Non-pigmented ciliary epithelial cell (primary cell): Measurements from ENCODE around the gene IL13RA1.
"Not testable (repeated sequence)": the region's sequence is repeated elsewhere in the genome, so short reads cannot be mapped to it uniquely, and the experiment has no call there.

Experiments used
- DNase-seq: peaks from one replicate; pipeline ENCODE4 v3.0.0-alpha.2; 2010; ENCODE audit warnings: low read depth

Gene IL13RA1

DNA sequence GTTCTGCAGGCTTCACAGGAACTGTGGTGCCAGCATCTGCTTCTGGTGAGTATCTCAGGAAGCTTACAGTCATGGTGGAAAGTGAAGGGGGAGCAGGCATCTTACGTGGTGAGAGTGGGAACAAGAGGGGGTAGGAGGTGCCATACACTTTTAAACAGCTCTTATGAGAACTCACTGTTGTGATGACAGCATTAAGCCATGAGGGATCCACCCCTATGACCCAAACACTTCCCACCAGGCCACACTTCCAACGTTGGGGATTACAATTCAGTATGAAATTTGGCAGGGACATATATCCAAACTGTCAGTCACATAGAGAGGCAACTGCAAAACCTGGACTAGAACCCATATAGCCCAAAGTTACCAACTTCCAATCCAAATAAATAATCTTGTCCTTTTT is 53.1 kb downstream of the IL13RA1 start:
- DNase-seq, result no peak

DNA sequence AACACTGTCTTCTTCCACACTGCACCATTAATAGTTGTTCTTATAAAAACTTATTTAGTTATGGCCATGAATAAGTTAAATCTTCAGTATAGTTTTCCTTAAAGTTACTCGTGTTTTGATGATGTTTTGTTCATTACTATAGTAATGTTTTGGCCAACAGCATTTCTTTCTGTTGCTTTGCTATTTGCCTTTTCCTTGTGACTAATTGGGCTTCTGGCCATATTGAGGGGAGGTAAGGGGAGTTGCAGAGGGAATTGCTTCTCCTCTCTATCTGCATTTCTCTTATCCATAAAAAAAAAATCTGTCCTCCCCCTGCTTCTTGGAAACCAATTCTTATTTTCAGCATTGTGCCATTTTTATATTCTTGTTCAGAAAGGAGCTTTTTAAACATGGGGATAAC is 53.5 kb downstream of the IL13RA1 start:
- DNase-seq, result no peak

DNA sequence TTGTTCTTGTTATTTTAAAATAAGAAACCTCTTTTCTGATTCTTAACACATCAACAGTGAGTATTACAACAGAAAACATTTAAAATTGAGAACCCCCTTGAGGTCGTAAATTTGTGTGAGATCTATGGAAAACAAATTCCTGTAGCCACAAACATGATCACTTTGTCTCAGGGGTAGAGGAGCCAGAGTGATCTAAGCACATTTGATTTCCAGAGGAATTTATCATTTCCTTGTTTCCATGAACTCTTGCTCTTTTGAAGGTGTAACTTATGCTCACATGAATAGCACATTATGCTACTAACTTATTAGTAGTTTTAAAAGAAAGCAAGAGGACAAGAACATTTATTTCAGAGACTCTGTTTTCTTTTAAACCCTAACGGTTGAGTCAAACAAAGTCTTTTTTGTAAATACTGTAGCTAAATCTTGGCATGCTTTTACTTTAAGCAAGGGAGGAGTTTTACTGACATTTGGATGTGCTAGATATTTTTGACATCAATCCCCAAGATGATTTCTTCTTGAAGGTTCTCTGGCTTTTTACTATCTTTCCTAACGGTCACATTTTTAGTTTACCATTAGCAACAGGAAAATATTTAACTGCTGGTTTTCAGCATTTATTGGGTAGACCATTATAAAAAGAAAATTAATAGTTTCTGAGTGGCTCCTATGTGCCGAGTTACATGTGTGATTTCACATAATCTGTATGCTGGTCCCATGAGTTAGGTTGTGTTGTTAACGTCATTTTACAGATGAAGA is 68.3 kb downstream of the IL13RA1 start:
- DNase-seq, result no peak

DNA sequence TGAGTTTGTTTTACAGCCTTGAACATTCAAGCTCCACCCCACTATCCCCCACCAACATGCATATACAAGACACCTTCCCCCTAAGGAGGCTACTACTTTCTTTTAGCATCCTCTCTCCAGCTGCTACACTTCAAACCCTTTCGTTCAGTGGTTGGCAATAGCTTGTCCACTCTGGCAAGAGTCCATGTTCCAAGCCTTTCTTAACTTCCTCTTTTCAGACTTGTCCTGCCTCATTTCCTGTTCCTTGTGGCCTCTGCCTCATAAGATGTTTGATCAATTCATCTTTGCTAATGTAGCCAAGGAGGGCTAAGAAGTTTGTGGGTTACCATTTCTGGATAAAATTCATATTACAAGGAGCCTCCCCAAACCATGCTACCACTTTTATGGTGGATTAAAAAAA is 75.5 kb downstream of the IL13RA1 start:
- DNase-seq, result no peak

DNA sequence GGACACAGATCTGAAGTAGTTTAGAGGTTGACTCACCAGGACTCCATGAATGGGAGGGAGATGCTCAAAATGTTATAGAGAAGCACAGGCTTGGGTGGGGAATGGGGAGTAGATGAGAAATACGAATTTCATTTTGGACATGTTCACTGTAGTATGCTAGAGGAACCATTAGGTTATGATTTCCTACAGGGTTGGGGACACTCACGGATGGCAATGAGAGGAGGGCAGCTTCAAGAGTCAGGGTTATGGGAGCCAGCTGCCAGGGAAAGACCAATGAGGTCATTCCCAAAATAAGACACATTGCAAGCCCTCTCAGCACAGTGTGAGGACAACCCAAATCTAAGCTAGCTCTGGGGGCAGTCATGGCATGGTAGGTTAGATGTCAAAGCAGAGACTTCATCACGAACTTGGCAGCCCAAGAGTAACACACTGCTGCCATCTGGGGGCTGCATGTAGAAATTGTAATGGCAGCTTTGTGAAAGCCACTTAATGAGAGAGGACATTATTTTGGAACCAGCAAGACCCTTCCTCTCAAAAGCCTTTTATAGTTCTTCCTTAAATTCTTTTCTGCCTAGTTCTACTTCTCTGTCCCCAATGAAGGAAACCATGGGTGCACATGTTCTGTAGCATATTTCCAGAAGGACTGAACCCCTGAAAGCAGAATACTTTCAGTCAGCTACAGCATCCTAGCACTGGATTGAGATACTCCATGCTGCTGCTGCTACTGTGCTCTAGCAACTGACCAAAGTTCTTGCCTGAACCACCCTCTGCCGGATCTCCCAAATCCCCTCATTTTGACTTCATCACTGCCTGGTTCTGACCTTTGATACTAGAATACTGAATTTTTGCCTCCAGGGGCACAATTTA is 80.0 kb downstream of the IL13RA1 start:
- no peak for DNase-seq

DNA sequence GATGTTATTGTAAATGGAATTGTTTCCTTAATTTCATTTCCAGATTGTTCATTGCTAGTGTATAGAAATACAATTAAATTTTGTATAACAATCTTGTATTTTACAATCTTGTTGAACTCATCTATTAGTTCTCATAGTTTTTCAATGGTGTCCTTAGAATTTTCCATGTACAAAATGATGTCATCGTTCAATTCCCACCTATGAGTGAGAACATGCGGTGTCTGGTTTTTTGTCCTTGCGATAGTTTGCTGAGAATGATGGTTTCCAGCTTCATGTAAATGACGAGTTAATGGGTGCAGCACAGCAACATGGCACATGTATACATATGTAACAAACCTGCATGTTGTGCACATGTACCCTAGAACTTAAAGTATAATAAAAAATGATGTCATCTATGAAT is 89.9 kb downstream of the IL13RA1 start:
- DNase-seq, result not testable (repeated sequence)

DNA sequence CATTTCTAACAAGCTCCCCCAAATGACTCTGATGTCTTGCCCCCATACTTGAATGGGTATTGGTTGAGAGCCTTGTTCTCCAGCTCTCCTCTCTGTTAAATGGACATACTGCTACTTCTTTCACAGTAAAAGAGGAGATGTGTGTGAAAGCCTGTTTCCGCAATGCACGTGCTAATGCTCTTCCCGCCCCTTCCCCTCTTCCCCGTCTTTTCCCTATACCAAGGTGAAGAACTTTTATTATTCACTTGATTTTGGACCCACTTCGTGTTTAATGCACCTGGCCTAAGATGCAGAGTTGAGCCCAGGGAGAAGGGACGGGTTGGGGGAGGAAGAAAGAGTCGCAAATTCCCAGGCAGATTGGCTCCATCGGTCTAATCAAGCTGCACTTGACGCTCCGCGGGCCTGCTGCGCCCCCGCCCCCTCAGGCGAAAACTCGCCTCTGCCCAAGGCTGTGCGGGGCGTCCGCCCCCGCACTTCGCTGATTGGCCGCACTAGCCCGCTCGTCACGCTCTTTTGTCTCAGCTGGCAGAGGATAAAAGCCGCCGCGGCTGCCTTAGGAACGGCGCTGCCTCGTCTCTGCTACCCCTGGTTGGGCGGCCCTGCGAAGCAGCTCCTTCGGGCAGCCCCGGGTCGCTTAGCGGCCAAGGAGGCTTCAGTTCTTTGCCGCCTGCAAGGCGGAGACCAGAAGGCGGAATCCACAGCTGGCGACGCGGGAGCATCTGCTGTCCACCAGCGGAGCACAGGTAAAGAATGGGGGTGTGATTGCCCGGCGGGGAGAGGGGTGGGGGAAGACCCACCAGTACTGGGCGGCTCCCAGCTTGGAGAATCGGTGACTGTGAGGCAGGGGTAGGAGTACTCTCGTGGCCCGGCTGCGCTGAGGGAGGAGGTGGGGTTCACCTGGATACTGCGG is 96.1 kb downstream of the IL13RA1 start, which contains the start of gene ZCCHC12:
TSS of gene ZCCHC12 (plus strand) at position 562 of the 910 bp plus-strand sequence. CDS start 1,421 bp downstream, outside the sequence.
- DNase-seq, result no peak

DNA sequence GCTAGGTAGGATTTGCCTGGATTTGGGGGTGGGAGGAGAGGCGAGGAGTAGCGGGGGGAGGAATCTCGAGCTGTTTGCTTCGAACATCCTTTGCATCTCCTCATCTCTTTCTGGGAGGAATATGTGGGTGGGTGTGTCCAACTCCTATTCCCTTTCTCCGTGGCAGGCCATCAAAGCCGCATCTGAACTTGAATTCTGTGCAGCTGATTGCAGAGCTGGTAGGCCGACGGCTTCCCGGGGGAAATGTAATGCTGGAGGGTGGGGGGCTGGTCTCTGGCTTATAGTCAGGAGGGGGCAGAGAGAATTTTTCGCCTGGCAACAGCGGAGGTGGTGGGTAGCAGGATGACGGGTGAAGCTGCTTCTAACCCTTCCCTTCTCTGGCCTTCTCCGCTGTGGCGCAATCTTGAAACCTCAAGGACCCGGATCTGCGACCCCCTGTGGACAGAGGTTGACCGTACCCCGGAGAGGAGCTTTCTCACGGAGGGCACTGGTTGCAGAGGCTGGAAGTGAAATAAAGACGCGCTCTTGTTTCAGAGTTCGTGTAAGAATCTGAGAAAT is 96.8 kb downstream of the IL13RA1 start:
- no peak for DNase-seq

DNA sequence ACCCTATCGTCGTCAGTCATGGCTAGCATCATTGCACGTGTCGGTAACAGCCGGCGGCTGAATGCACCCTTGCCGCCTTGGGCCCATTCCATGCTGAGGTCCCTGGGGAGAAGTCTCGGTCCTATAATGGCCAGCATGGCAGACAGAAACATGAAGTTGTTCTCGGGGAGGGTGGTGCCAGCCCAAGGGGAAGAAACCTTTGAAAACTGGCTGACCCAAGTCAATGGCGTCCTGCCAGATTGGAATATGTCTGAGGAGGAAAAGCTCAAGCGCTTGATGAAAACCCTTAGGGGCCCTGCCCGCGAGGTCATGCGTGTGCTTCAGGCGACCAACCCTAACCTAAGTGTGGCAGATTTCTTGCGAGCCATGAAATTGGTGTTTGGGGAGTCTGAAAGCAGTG is 97.8 kb downstream of the IL13RA1 start:
- DNase-seq, result no peak

DNA sequence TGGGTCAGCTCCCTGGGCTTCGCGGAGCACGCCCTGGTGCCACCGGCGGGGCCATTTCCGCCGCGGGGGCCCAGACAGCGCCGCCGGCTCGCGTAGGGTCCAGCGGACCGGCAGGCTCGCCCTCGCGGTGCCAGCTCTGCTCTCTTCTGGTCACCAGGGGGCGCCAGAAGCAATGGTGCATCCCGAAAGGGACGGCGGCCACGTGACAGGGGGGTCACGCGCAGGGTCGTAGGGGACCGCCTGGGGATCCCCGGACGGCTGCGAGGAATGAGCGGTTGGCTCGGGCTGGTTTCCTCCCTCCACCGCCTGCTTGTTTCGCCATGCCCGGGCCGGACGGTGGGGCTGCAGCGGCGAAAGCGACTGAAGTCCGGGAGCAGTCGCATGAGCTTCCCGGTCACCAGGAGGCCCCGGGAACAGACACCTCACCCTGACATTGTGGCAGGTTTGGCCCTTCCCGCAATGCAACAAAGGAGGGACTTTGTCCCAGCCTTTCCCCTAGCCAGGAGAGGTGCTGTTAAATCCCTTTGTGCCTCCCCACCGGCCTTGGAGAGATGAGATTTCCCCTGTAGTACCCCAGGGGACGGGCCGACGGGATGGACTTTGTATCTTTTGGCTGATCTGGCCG is 112.0 kb downstream of the IL13RA1 start:
- no peak for DNase-seq
